ENCODE results near the gene TROAP.

TROAP gene

DNA sequence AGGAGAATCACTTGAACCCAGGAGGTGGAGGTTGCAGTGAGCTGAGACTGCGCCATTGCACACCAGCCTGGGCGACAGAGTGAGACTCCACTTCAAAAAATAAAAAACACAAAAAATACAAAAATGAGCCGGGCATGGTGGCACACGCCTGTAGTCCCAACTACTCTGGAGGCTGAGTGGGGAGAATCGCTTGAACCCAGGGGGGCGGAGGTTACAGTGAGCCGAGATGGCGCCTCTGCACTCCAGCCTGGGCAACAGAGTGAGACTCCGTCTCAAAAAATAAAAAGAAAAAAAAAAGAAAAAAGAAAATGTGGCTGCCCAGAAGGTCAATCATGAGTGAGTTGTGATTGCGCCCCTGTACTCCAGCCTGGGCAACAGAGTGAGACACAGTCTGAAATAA lies 32.9 kb downstream of the TROAP start:
- Histone ChIP-seq H3K4me2 (no peak overlapping the region), H3K9me3 (no peaks in the 10 kb centered on the region), H3K9ac (no peak overlapping the region), H3K36me3 (no peaks in the 10 kb centered on the region), H3K4me3 (no peak overlapping the region), H4K20me1 (no peaks in the 10 kb centered on the region), H3K27ac (no peak overlapping the region), H3K4me1 (no peaks in the 10 kb centered on the region), H3K27me3 (no peaks in the 10 kb centered on the region)
- no peak for TF ChIP-seq Cebpa-rat (IDR thresholded peaks at IDR 0.05)

DNA sequence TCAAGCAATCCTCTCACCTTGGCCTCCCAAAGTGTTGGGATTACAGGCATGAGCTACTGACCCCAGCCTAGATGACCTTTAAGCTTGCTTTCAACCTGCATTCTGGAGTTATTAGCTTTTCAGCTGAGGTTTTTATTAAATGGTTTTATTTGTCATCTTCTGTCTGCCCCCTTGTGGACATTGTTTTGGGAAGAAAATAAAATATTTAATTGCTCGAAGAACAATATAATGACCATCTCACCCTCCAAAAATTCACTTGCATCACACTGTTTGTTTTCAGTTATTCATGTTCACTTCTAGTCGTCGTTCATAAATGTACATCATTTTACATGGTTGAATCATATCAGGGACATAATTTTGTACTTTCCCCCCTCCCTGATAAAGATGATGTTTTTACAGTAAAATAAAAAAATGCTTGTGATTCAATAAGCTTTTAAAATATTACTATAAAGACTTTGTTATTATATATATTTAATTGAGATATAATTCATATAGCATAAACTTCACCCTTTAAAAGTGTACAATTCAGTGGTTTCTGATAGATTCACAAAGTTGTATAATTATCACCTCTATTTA lies 34.1 kb downstream of the TROAP start:
- TF ChIP-seq Cebpa-rat (IDR thresholded peaks at IDR 0.05), result no peak
- Histone ChIP-seq H3K4me2 (no peak overlapping the region), H3K4me1 (no peaks in the 10 kb centered on the region), H3K9ac (no peak overlapping the region), H4K20me1 (no peaks in the 10 kb centered on the region), H3K36me3 (no peaks in the 10 kb centered on the region), H3K27me3 (no peaks in the 10 kb centered on the region), H3K4me3 (no peak overlapping the region), H3K9me3 (no peaks in the 10 kb centered on the region), H3K27ac (no peak overlapping the region)

DNA sequence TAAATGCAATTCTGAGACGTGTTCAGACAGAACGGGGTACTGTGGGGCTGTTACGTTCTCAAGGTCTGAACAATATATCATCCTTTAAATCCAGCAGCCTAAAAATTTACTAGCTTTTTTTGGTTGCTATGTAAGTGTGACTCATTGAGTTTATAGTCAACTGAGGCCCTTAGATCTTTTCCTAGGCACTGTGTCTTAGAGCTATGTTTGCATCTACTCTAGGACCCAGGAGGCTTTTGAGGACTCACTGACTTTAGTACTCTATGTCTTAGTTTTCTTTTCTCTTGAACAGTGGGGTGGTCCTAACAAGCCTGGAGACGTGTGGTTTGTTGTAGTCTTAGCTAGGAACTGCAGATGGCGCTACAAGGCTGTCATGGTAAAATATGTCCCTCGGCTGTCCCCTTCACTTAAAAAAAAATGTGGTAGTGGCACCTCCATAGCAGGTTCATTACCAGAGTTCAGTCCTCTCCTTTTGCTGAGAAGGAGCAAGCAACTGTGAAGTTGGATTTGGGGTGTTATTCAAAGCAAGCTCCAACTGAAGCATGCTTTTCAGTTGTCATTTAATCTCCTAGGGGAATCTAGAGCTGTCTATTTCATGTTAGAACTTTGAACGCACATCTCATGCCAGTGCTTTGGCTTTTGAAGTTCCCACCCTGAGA lies 35.6 kb downstream of the TROAP start:
- H3K9me3 ChIP-seq, result no peaks in the 10 kb centered on the region
- no peaks in the 10 kb centered on the region for H3K27me3 ChIP-seq
- H3K36me3 ChIP-seq, result no peaks in the 10 kb centered on the region
- no peak overlapping the region for H3K9ac ChIP-seq
- no peaks in the 10 kb centered on the region for H4K20me1 ChIP-seq
- H3K4me3 ChIP-seq, result no peak overlapping the region
- no peak overlapping the region for H3K27ac ChIP-seq
- H3K4me1 ChIP-seq, result no peaks in the 10 kb centered on the region
- TF ChIP-seq Cebpa-rat (IDR thresholded peaks at IDR 0.05), result no peak
- H3K4me2 ChIP-seq, result no peak overlapping the region

DNA sequence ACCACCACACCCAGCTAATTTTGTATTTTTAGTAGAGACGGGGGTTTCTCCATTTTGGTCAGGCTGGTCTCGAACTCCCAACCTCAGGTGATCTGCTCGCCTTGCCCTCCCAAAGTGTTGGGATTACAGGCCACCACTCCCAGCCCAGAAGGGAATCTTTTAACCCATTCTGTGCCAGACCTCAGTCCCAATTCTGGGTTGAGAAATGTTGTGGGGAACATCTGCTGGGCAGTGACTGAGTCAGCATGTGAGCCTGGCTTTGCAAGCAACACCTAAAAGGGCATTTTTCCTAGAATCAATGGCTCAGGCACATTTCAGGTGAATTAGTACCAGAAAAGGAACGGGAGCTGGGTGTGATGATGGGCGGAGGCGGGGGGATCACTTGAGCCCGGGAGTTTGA lies 36.6 kb downstream of the TROAP start:
- no peaks in the 10 kb centered on the region for H4K20me1 ChIP-seq
- H3K4me1 ChIP-seq, result no peaks in the 10 kb centered on the region
- H3K4me3 ChIP-seq, result no peak overlapping the region
- H3K4me2 ChIP-seq, result no peak overlapping the region
- H3K36me3 ChIP-seq, result no peaks in the 10 kb centered on the region
- TF ChIP-seq Cebpa-rat (IDR thresholded peaks at IDR 0.05), result no peak
- no peaks in the 10 kb centered on the region for H3K9me3 ChIP-seq
- no peak overlapping the region for H3K27ac ChIP-seq
- no peak overlapping the region for H3K9ac ChIP-seq
- no peaks in the 10 kb centered on the region for H3K27me3 ChIP-seq

DNA sequence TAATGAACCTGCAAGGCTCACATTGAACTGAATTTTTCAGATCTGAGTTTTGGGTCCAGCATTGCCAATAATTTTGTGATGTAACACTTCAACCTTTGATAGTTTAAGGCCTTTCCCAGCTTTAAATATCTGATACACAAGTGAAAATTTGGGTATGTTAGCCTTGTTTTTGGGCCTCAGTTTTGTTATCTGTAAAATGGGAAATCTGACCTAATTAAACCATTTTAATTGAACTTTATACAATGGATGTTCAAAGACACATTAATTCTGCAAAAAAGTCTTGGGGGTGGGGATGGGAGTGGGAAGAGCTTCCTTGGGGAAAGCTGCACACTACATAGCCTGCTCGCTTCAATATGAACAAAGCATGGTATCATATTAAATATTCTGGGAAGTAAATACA lies 39.0 kb downstream of the TROAP start:
- Histone ChIP-seq H3K4me3 (no peak overlapping the region), H4K20me1 (no peaks in the 10 kb centered on the region)
- TF ChIP-seq Cebpa-rat (IDR thresholded peaks at IDR 0.05), result no peak

DNA sequence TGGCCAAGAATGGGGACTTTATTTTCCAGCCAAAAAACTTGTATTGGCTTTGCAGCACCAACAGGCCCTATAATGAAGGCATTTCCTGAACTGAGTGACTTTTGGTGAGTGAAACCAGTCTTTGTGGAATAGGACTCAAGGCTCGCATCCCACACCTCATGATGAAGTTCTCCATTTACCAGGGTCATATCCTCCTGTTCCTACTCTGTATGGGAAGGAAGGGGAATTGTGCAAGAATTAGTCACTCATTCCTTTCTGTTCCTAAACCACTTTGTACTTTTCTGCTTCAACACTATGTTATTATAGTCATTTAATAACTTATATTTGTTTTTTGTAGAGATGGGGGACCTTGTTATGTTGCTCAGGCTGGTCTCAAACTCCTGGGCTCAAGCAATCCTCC lies 41.9 kb downstream of the TROAP start:
- no peak overlapping the region for H3K4me3 ChIP-seq
- peaks cover 12% of the 10 kb centered on the region for H4K20me1 ChIP-seq
- no peak for TF ChIP-seq Cebpa-rat (IDR thresholded peaks at IDR 0.05)
- no peak overlapping the region for H3K9ac ChIP-seq
- H3K4me2 ChIP-seq, result no peak overlapping the region
- peaks cover 30% of the 10 kb centered on the region for H3K4me1 ChIP-seq
- H3K36me3 ChIP-seq, result no peaks in the 10 kb centered on the region
- H3K27me3 ChIP-seq, result no peaks in the 10 kb centered on the region
- H3K9me3 ChIP-seq, result no peaks in the 10 kb centered on the region
- H3K27ac ChIP-seq, result no peak overlapping the region

More for the DNA sequence above, 39.0 kb downstream of the TROAP start:
- no peak overlapping the region for H3K9ac ChIP-seq
- H3K4me2 ChIP-seq, result no peak overlapping the region
- H3K27ac ChIP-seq, result no peak overlapping the region
- no peaks in the 10 kb centered on the region for H3K9me3 ChIP-seq
- no peaks in the 10 kb centered on the region for H3K27me3 ChIP-seq
- peaks cover 9% of the 10 kb centered on the region for H3K4me1 ChIP-seq
- H3K36me3 ChIP-seq, result no peaks in the 10 kb centered on the region

DNA sequence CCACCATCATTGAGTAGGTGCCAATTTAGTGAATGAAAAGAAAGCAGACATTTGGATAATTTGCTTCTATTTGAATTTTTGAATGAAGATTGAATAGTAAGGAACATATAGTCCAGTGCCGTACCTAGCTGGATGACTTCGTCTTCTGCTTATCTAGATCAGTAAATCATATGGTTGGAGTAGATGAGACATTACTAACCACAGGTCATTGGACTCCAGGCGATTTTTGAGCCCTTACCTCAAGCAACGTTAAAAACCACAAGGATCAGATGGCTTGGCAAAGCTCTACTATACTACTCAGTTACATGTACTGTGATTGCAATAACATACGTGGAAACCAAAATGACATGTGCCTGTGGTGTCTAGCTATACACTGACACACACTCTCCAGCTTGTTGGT lies 42.5 kb downstream of the TROAP start:
- Histone ChIP-seq H3K27me3 (no peaks in the 10 kb centered on the region), H3K9ac (no peak overlapping the region), H3K4me1 (peaks cover 36% of the 10 kb centered on the region), H3K4me3 (no peak overlapping the region), H3K4me2 (peak overlapping the region; percentile 68), H3K9me3 (no peaks in the 10 kb centered on the region), H3K27ac (no peak overlapping the region), H4K20me1 (peaks cover 18% of the 10 kb centered on the region), H3K36me3 (no peaks in the 10 kb centered on the region)
- no peak for TF ChIP-seq Cebpa-rat (IDR thresholded peaks at IDR 0.05)

DNA sequence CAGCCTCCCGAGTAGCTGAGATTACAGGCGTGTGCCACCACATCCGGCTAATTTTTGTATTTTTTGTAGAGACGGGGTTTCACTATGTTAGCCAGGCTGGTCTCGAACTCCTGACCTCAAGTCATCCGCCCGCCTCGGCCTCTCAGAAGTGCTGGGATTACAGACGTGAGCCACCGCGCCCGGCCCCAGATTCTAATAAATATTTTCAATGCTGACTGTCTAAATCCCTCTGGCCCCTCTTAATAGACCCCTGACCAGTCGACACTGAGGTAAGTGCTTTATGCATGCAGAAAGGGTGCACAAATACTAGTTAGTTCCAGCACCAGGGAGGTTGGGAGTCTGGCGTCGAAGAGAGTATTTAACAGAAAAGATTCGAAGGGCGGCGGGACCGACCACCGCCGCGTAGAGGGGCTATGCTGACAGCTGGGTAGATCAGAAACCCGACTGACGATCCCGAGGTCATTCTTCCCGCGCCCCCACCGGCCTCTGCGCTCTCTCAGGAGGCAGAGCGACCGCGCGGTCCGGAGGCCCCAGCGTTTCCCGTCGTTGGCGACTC lies 43.1 kb downstream of the TROAP start:
- Histone ChIP-seq H3K9ac (peak overlapping the region; percentile 95), H3K27ac (peak overlapping the region; percentile 98), H3K4me2 (peak overlapping the region; percentile 68), H3K36me3 (no peaks in the 10 kb centered on the region), H3K4me3 (peak overlapping the region; percentile 80), H4K20me1 (peaks cover 24% of the 10 kb centered on the region), H3K27me3 (no peaks in the 10 kb centered on the region), H3K9me3 (no peaks in the 10 kb centered on the region), H3K4me1 (peaks cover 39% of the 10 kb centered on the region)
- no peak for TF ChIP-seq Cebpa-rat (IDR thresholded peaks at IDR 0.05)

DNA sequence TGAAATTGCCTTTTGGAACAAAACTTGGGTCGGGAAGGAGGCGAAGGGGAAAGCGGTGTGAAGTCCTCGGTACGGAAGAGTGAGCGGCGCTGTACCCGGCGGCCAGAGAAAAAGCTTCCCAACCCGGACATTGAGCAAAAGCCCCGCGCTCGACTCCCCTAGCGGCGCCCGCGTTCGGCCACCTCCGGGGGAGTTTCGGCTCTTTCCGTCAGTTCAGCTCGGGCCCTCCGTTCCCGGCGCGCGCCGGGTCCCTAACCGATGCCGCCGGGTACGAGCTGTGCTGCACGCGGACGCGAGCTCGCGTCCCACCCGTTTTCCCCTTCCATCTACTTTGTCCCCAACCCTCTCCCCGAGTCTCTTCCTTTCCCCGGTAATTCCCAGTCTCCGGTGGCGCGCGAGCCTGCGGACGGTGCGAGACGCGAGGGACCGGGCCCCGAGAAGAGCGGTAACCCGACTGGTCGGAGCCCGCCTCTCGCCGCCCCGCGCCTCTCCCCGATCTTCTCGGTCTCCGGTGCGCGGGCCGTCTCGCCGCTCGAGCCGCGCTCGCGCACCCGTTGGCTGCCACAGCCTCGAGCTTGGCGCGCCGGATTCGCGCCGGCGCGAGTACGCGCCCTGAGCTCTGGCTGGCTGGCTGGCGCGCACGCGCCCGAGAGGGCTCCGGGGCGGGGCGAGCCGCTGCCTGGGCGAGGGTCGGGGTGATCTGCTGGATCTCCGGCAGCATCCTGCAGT lies 43.8 kb downstream of the TROAP start:
- H3K4me1 ChIP-seq, result peaks cover 44% of the 10 kb centered on the region
- H3K27me3 ChIP-seq, result no peaks in the 10 kb centered on the region
- peak overlapping the region; percentile 68 for H3K4me2 ChIP-seq
- peak overlapping the region; percentile 95 for H3K9ac ChIP-seq
- H3K4me3 ChIP-seq, result peak overlapping the region; percentile 80
- no peaks in the 10 kb centered on the region for H3K9me3 ChIP-seq
- peaks cover 5% of the 10 kb centered on the region; the same call in 1 of the 2 replicates for H3K36me3 ChIP-seq
- no peak for TF ChIP-seq Cebpa-rat (IDR thresholded peaks at IDR 0.05)
- H4K20me1 ChIP-seq, result peaks cover 30% of the 10 kb centered on the region
- peak overlapping the region; percentile 98 for H3K27ac ChIP-seq
